A673 (cell line): ENCODE data around the gene SLC2A4RG. TPM values are rescaled to one million over a fixed set of nuclear protein-coding genes. Genes with fewer than 3 reads are reported as not detected.
A peak's percentile ranks its signal among the peaks of the same experiment; 100 is the strongest.

Experiments
- BruUV-seq: library from RNA; stranded (reverse); fragments of 400-500 nt; replicated peaks from 2 replicates; lab custom pipeline; 2021; lab: Mats Ljungman, UMichigan
- CTCF ChIA-PET: fragments of 300-600 bp; sonication (Branson Sonifier 250); formaldehyde crosslinking; loops from one replicate; lab custom pipeline; 2022; ENCODE audit warnings: antibody characterized with exemption; lab: Charles Lee
- POLR2A ChIA-PET: fragments of 300-600 bp; sonication (Branson Sonifier 250); formaldehyde crosslinking; loops from one replicate; lab custom pipeline; 2022; ENCODE audit warnings: antibody characterized with exemption; ENCODE audit not compliant: low non-redundant PET; lab: Charles Lee
- DNase-seq: peaks from one replicate; pipeline ENCODE4 v3.0.0-alpha.2; 2015; ENCODE audit warnings: low spot score
- H3K27ac ChIP-seq: fragments of 200-600 bp; sonication (generic); 2 replicates; pipeline ENCODE4 v1.5.1; 2016; ENCODE audit warnings: mixed run types, low read depth, mild to moderate bottlenecking, mixed read lengths, antibody characterized with exemption, low read length; ENCODE audit not compliant: poor library complexity, severe bottlenecking
- H3K27me3 ChIP-seq: fragments of 200-600 bp; sonication (generic); replicated peaks from 2 replicates; pipeline ENCODE4 v1.6.1; 2017; ENCODE audit warnings: mixed run types, low read depth, mild to moderate bottlenecking, mixed read lengths, antibody characterized with exemption, low read length; ENCODE audit not compliant: insufficient read depth, poor library complexity
- H3K36me3 ChIP-seq: fragments of 200-600 bp; sonication (generic); 2 replicates; pipeline ENCODE4 v1.6.1; 2016; ENCODE audit warnings: mixed run types, mild to moderate bottlenecking, mixed read lengths, antibody characterized with exemption, low read length; ENCODE audit not compliant: insufficient read depth, poor library complexity, severe bottlenecking
- H3K4me1 ChIP-seq: fragments of 200-600 bp; sonication (generic); 2 replicates; pipeline ENCODE4 v1.6.1; 2017; ENCODE audit warnings: mixed run types, mild to moderate bottlenecking, mixed read lengths, antibody characterized with exemption, low read length; ENCODE audit not compliant: insufficient read depth, poor library complexity, severe bottlenecking
- H3K4me3 ChIP-seq: fragments of 200-600 bp; sonication (generic); 2 replicates; pipeline ENCODE4 v1.5.1; 2016; ENCODE audit warnings: low read depth, mixed run types, mild to moderate bottlenecking, mixed read lengths, low read length; ENCODE audit not compliant: poor library complexity, severe bottlenecking
- H3K9me3 ChIP-seq: fragments of 200-600 bp; sonication (generic); 2 replicates; pipeline ENCODE4 v1.6.1; 2016; ENCODE audit warnings: mixed run types, low read depth, mild to moderate bottlenecking, mixed read lengths, antibody characterized with exemption, low read length; ENCODE audit not compliant: poor library complexity, severe bottlenecking
- CTCF ChIP-seq: fragments of 300-800, 200-600 bp; sonication (generic); conservative IDR thresholded peaks from 2 replicates; pipeline ENCODE4 v1.5.1; 2017; ENCODE audit warnings: low read depth, mild to moderate bottlenecking, antibody characterized with exemption, low read length, moderate library complexity, mixed read lengths
- EZH2 ChIP-seq: fragments of 200-600 bp; sonication (generic); IDR thresholded peaks from 2 replicates; pipeline ENCODE4 v1.6.1; 2017; ENCODE audit warnings: borderline replicate concordance, low read depth, mild to moderate bottlenecking, mixed read lengths, antibody characterized with exemption, low read length; ENCODE audit not compliant: poor library complexity, severe bottlenecking
- intact Hi-C: fragments of 100-400 bp; cut with micrococcal nuclease; formaldehyde crosslinking; loops from one replicate; pipeline ENCODE4 v1.10.0; 2022; ENCODE audit not compliant: unreplicated experiment
- total RNA-seq: library from RNA; stranded (reverse); gene quantifications from 2 replicates; pipeline ENCODE4 v1.2.3, GENCODE V29; 2021

Gene SLC2A4RG
- total RNA-seq, 1 experiment from 2014 or later = 45.8 TPM

- Histone ChIP-seq H3K36me3 (peaks cover 62% of the 10 kb centered on the region), H3K4me3 (peak overlapping the region; percentile 98), H3K27me3 (no peaks in the 10 kb centered on the region), H3K9me3 (peaks cover 8% of the 10 kb centered on the region), H3K4me1 (peaks cover 6% of the 10 kb centered on the region), H3K27ac (no peak overlapping the region)
- TF ChIP-seq EZH2 (no peak), CTCF (no peak)
- DNase-seq = no peak
- BruUV-seq = no TSS peak
- ChIA-PET CTCF (no interaction called here), POLR2A (no interaction called here)
- intact Hi-C loops = no loop called here
Measured at GRCh38 chr20:63709149-63709527, 30.4 kb upstream of the SLC2A4RG start.

- no peak overlapping the region for H3K4me3 ChIP-seq
- CTCF ChIA-PET = no interaction called here
- TF ChIP-seq EZH2 = no peak
- no peak for TF ChIP-seq CTCF
- BruUV-seq = no TSS peak
- intact Hi-C loops = no loop called here
- H3K27me3 ChIP-seq = no peaks in the 10 kb centered on the region
- H3K36me3 ChIP-seq = peaks cover 50% of the 10 kb centered on the region
- peaks cover 6% of the 10 kb centered on the region for H3K4me1 ChIP-seq
- H3K27ac ChIP-seq = no peak overlapping the region
- peaks cover 13% of the 10 kb centered on the region for H3K9me3 ChIP-seq
- DNase-seq = no peak
- POLR2A ChIA-PET = no interaction called here
Measured at GRCh38 chr20:63711085-63711645, 28.4 kb upstream of the SLC2A4RG start.

- CTCF ChIA-PET = no interaction called here
- H3K27me3 ChIP-seq = no peaks in the 10 kb centered on the region
- POLR2A ChIA-PET = no interaction called here
- no TSS peak for BruUV-seq
- no peak overlapping the region for H3K27ac ChIP-seq
- peaks cover 48% of the 10 kb centered on the region for H3K36me3 ChIP-seq
- intact Hi-C loops = no loop called here
- DNase-seq = no peak
- H3K4me1 ChIP-seq = peaks cover 6% of the 10 kb centered on the region
- peaks cover 13% of the 10 kb centered on the region for H3K9me3 ChIP-seq
- H3K4me3 ChIP-seq = no peak overlapping the region
- TF ChIP-seq CTCF (no peak), EZH2 (no peak)
Measured at GRCh38 chr20:63712191-63712590, 27.4 kb upstream of the SLC2A4RG start.
